Activated CD8-positive, alpha-beta T cell treated with anti-CD3 and anti-CD28 coated beads for 36 hours (primary cell): ENCODE data around the gene KCNQ5. TPM values are rescaled to one million over a fixed set of nuclear protein-coding genes. Genes with fewer than 3 reads are reported as not detected.

Experiments
- ATAC-seq: fragments of 200-7000 bp; cut with Tn5 transposase; one replicate; pipeline ENCODE4 v1.10.0; 2021; ENCODE audit warnings: mild to moderate bottlenecking, moderate library complexity
- CTCF ChIA-PET: fragments of 350-600 bp; sonication (Branson Sonifier 250); formaldehyde crosslinking; loops from one replicate; lab custom pipeline; 2021; ENCODE audit warnings: antibody characterized with exemption; lab: Charles Lee
- POLR2A ChIA-PET: fragments of 350-600 bp; sonication (Branson Sonifier 250); formaldehyde crosslinking; loops from one replicate; lab custom pipeline; 2021; ENCODE audit warnings: antibody characterized with exemption; lab: Charles Lee
- DNase-seq: peaks from one replicate; pipeline ENCODE4 v3.0.0-alpha.2; 2020
- H3K27ac Mint-ChIP-seq: one replicate; pipeline ENCODE4 v1.8.0; 2021; ENCODE audit warnings: mild to moderate bottlenecking, mixed read lengths
- H3K27me3 Mint-ChIP-seq: one replicate; pipeline ENCODE4 v1.8.0; 2021; ENCODE audit warnings: mixed read lengths
- H3K36me3 Mint-ChIP-seq: one replicate; pipeline ENCODE4 v1.8.0; 2021; ENCODE audit warnings: low read depth, mixed read lengths
- H3K4me1 Mint-ChIP-seq: one replicate; pipeline ENCODE4 v1.8.0; 2021; ENCODE audit warnings: low read depth, mixed read lengths
- H3K4me3 Mint-ChIP-seq: one replicate; pipeline ENCODE4 v1.8.0; 2021; ENCODE audit warnings: mild to moderate bottlenecking, moderate library complexity, mixed read lengths
- H3K9me3 Mint-ChIP-seq: one replicate; pipeline ENCODE4 v1.8.0; 2021; ENCODE audit warnings: mixed read lengths
- intact Hi-C: fragments of 100-400 bp; cut with micrococcal nuclease; formaldehyde crosslinking; loops from one replicate; pipeline ENCODE4 v1.10.0; 2022
- total RNA-seq, 2 experiments: library from RNA; stranded (reverse); gene quantifications; one replicate each; pipeline ENCODE4 v1.2.3, GENCODE V29; 2021
- TF ChIP-seq, protein P1 (sequence below): fragments of 200-600 bp; IDR thresholded peaks from one replicate; pipeline ENCODE4 v1.8.0; 2022; ENCODE audit warnings: antibody characterized with exemption, mild to moderate bottlenecking

KCNQ5 gene
- total RNA-seq, 2 experiments from 2014 or later = 14.6 to 14.9 TPM

DNA sequence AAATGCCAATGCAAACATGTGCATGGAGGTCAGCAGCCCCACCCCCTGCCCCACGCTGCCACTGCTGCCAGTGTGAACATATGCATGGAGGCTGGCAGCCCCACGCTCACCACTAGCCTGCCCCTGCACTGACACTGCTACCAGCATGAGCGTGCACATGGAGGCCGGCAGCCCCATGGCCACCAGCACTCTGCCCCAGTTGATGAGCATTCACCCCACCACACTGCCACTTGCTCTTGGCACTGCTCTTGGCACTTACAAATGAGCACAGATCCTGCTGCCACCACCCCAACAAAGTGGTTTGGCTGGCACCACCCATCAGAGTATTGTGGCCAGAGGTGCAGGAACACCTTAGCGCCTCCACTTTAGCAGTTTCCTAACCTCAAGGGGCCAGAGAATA is 429.3 kb downstream of the KCNQ5 start:
- POLR2A ChIA-PET = no interaction called here
- intact Hi-C loops = no loop called here
- H3K4me1 Mint-ChIP-seq = no peaks in the 10 kb centered on the region
- TF ChIP-seq, protein P1, sequence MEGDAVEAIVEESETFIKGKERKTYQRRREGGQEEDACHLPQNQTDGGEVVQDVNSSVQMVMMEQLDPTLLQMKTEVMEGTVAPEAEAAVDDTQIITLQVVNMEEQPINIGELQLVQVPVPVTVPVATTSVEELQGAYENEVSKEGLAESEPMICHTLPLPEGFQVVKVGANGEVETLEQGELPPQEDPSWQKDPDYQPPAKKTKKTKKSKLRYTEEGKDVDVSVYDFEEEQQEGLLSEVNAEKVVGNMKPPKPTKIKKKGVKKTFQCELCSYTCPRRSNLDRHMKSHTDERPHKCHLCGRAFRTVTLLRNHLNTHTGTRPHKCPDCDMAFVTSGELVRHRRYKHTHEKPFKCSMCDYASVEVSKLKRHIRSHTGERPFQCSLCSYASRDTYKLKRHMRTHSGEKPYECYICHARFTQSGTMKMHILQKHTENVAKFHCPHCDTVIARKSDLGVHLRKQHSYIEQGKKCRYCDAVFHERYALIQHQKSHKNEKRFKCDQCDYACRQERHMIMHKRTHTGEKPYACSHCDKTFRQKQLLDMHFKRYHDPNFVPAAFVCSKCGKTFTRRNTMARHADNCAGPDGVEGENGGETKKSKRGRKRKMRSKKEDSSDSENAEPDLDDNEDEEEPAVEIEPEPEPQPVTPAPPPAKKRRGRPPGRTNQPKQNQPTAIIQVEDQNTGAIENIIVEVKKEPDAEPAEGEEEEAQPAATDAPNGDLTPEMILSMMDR = no peak
- DNase-seq (no peak), ATAC-seq (no peak)
- CTCF ChIA-PET = no interaction called here
- H3K36me3 Mint-ChIP-seq = no peaks in the 10 kb centered on the region
- H3K27me3 Mint-ChIP-seq = no peaks in the 10 kb centered on the region
- no peak overlapping the region for H3K4me3 Mint-ChIP-seq
- no peak overlapping the region for H3K27ac Mint-ChIP-seq
- H3K9me3 Mint-ChIP-seq = peaks cover 5% of the 10 kb centered on the region

DNA sequence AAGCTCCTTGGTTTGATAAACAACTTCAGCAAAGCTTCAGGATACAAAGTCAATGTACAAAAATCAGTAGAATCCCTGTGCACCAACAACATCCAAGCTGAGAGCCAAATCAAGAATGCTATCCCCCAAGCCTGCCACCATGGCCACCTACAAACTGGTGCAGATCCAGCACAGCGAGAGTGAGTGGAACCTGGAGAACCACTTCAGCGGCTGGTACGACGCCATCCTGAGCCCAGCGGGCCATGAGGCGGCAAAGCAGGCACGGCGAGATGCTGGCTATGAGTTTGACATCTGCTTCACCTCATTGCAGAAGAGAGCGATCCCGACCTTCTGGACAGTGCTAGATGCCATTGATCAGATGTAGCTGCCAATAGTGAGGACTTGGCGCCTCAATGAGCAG is 433.1 kb downstream of the KCNQ5 start:
- ATAC-seq = no peak
- no peak overlapping the region for H3K27ac Mint-ChIP-seq
- intact Hi-C loops = no loop called here

DNA sequence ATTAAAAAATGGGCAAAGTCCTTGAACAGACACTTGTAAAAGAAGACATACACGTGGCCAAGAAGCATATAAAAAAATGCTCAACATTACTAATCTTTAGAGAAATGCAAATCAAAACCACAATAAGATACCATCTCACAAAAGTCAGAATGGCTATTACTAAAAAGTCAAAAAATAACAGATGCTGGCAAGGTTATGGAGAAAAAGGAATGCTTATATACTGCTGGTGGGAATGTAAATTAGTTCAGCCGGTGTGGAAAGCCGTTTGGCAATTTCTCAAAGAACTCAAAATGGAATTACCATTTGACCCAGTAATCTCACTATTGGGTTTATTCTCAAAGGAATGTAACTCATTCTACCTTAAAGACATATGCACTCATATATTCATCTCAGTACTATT is 436.9 kb downstream of the KCNQ5 start:
- Mint-ChIP-seq H3K4me1 (no peaks in the 10 kb centered on the region), H3K4me3 (no peak overlapping the region), H3K27me3 (no peaks in the 10 kb centered on the region), H3K27ac (no peak overlapping the region), H3K9me3 (peaks cover 8% of the 10 kb centered on the region), H3K36me3 (peaks cover 5% of the 10 kb centered on the region)
- intact Hi-C loops = no loop called here
- ATAC-seq (no peak), DNase-seq (no peak)
- ChIA-PET POLR2A (no interaction called here), CTCF (no interaction called here)
- TF ChIP-seq, protein P1 = no peak

More for the DNA sequence above, 433.1 kb downstream of the KCNQ5 start:
- H3K36me3 Mint-ChIP-seq = peaks cover 5% of the 10 kb centered on the region
- H3K9me3 Mint-ChIP-seq = peaks cover 8% of the 10 kb centered on the region
- TF ChIP-seq, protein P1 = no peak
- ChIA-PET POLR2A (no interaction called here), CTCF (no interaction called here)
- no peak overlapping the region for H3K4me3 Mint-ChIP-seq
- no peaks in the 10 kb centered on the region for H3K27me3 Mint-ChIP-seq
- H3K4me1 Mint-ChIP-seq = no peaks in the 10 kb centered on the region
- DNase-seq = no peak

DNA sequence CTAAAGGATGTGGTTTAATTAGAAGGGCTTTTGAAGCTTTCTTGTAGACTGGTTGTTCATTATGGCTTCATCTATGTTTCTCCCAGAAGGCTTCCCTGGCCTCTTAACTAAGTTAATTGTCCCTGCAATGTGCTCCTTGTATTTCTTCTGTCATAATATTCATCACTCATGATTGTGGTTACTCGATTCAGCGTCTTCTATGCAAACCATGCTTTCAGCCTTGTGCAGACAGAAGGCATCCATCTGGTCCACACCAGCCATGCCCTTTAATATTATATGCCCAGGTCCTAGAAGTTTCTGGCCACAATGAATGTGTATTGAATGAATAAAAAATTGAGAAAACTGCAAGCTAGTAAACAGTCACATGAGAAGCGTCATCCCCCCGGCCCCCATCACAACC is 440.3 kb downstream of the KCNQ5 start:
- ChIA-PET CTCF (no interaction called here), POLR2A (no interaction called here)
- TF ChIP-seq, protein P1 = no peak
- no peaks in the 10 kb centered on the region for H3K27me3 Mint-ChIP-seq
- peaks cover 3% of the 10 kb centered on the region for H3K36me3 Mint-ChIP-seq
- DNase-seq (no peak), ATAC-seq (no peak)
- no peak overlapping the region for H3K27ac Mint-ChIP-seq
- intact Hi-C loops = no loop called here
- no peak overlapping the region for H3K4me3 Mint-ChIP-seq
- H3K9me3 Mint-ChIP-seq = peaks cover 3% of the 10 kb centered on the region
- H3K4me1 Mint-ChIP-seq = no peaks in the 10 kb centered on the region

DNA sequence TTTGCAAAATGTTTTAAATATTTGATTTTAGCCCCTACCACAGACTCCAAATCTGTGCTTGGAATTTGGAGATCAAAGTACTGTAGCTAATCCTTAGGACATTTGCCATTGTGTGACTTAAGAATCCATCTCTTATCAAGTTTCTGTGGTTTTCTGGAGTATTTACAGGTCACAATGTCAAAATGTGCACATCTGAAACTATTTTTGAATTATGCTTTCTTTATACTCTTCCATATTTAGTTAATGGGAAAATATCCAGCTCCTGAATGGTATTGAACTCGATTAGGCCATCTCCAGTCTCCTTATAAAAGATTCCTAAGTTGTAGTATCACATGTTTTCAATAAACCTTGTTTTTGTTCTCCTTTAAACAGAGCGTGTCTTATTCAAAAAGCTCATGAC is 441.0 kb downstream of the KCNQ5 start:
- ATAC-seq = no peak
- no peak overlapping the region for H3K27ac Mint-ChIP-seq
- no peaks in the 10 kb centered on the region for H3K27me3 Mint-ChIP-seq
- peaks cover 3% of the 10 kb centered on the region for H3K9me3 Mint-ChIP-seq
- H3K36me3 Mint-ChIP-seq = peaks cover 3% of the 10 kb centered on the region
- no peaks in the 10 kb centered on the region for H3K4me1 Mint-ChIP-seq
- ChIA-PET POLR2A (no interaction called here), CTCF (no interaction called here)
- no peak for DNase-seq
- intact Hi-C loops = no loop called here
- TF ChIP-seq, protein P1 = no peak
- H3K4me3 Mint-ChIP-seq = no peak overlapping the region
